Iris pigment epithelial cell (primary cell): ENCODE results near the gene GALNTL6.

ENCODE experiments used
- DNase-seq: peaks from one replicate; pipeline ENCODE4 v3.0.0-alpha.2; 2011; ENCODE audit warnings: low read depth

GALNTL6 gene

GRCh38 chr4:172813359-172813923 lies 1000.2 kb downstream of the GALNTL6 start:
- no peak for DNase-seq

GRCh38 chr4:172815499-172816164 lies 1002.4 kb downstream of the GALNTL6 start:
- DNase-seq = no peak

GRCh38 chr4:172818901-172819300 lies 1005.7 kb downstream of the GALNTL6 start:
- DNase-seq = no peak

GRCh38 chr4:172819353-172819752 lies 1006.1 kb downstream of the GALNTL6 start:
- DNase-seq = no peak

GRCh38 chr4:172822331-172822730 lies 1009.1 kb downstream of the GALNTL6 start:
- DNase-seq = no peak

- DNase-seq = no peak
These were observed 1013.1 kb downstream of the GALNTL6 start for GRCh38 chr4:172826346-172826745.

- no peak for DNase-seq
These were observed 1013.7 kb downstream of the GALNTL6 start for GRCh38 chr4:172826861-172827260.

- DNase-seq = peak; percentile 7
These were observed 1017.1 kb downstream of the GALNTL6 start for GRCh38 chr4:172830295-172830764.

GRCh38 chr4:172836661-172837060 lies 1023.5 kb downstream of the GALNTL6 start:
- no peak for DNase-seq

- no peak for DNase-seq
These were observed 1024.9 kb downstream of the GALNTL6 start for GRCh38 chr4:172838111-172838510.

GRCh38 chr4:172838943-172839342 lies 1025.7 kb downstream of the GALNTL6 start:
- DNase-seq = no peak

GRCh38 chr4:172842779-172843178 lies 1029.6 kb downstream of the GALNTL6 start:
- DNase-seq = no peak

GRCh38 chr4:172843192-172843591 lies 1030.0 kb downstream of the GALNTL6 start:
- no peak for DNase-seq

GRCh38 chr4:172844556-172844955 lies 1031.4 kb downstream of the GALNTL6 start:
- DNase-seq = no peak

- DNase-seq = no peak
These were observed 1032.1 kb downstream of the GALNTL6 start for GRCh38 chr4:172845281-172845680.

- DNase-seq = peak; percentile 89
These were observed 1037.6 kb downstream of the GALNTL6 start for GRCh38 chr4:172850838-172851237.

- peak; percentile 3 for DNase-seq
These were observed 1038.3 kb downstream of the GALNTL6 start for GRCh38 chr4:172851534-172851933.

GRCh38 chr4:172857026-172857425 lies 1043.8 kb downstream of the GALNTL6 start:
- DNase-seq = no peak

- DNase-seq = peak; percentile 9
These were observed 1045.6 kb downstream of the GALNTL6 start for GRCh38 chr4:172858731-172859230.

GRCh38 chr4:172865103-172865502 lies 1051.9 kb downstream of the GALNTL6 start:
- DNase-seq = no peak

GRCh38 chr4:172865531-172866127 lies 1052.4 kb downstream of the GALNTL6 start:
- no peak for DNase-seq

GRCh38 chr4:172866421-172866820 lies 1053.2 kb downstream of the GALNTL6 start:
- no peak for DNase-seq

- DNase-seq = no peak
These were observed 1054.6 kb downstream of the GALNTL6 start for GRCh38 chr4:172867835-172868234.
